Measurements from ENCODE around the gene ARL3. TPM values are rescaled to one million over a fixed set of nuclear protein-coding genes. Genes with fewer than 3 reads are reported as not detected.
"Not testable (repeated sequence)": the region's sequence is repeated elsewhere in the genome, so short reads cannot be mapped to it uniquely, and the experiment has no call there.

ARL3 gene, protein sequence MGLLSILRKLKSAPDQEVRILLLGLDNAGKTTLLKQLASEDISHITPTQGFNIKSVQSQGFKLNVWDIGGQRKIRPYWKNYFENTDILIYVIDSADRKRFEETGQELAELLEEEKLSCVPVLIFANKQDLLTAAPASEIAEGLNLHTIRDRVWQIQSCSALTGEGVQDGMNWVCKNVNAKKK
- total RNA-seq (1 to 10 TPM; 3.6 to 3.8 TPM), polyA plus RNA-seq (1 to 10 TPM; 3.7 to 4.4 (median 3.9) TPM), total RNA-seq (0.98 to 12.4 (median 3.7) reads per million in 6 experiments)

DNA sequence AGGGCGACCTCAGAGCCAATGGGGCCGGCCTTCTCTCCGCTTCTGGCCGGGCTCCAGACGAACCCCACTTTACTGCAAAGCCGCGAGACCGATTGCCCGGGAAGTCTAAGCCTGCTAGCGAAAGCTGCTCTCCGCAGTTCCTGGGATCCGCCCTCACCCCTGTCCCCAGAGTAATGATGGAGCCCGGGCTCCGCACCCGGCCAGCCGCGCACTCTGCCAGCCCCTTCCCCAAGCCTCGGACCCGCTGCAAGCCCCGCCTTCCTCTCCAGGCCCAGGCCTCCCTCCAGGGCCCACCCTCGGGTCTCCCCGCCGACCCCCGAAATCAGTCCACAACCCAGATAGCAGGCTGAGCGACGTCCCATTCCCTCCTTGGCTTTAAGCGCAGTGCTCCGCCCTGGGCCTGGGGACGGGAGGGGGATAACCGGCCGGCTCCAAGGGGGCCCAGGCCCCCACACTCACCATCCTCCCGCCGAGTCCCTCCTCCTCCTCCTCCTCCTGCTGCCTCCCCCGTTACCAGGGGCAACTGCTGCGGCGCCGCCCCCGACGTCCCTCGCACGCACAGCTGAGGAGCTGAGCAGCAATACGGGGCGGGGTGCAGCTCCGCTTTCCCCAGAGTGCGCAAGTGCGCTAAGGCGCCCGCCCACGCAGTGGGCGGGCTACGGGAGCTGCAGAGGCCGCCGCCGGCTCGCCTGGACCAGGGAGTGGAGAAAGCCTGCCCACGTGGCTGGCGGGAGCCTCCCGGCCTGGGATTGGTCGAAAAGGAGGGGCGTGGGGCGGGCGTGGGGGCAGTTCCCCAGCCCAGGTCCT, at the start of gene ARL3:
ARL3 (minus strand) TSS at position 584 of the 807 bp plus-strand sequence; CDS start at position 462, 122 bp downstream.
- Mint-ChIP-seq H3K27ac (peak within 1 kb of the TSS; percentile 44 to 96 (median 91)), H3K4me3 (peak within 1 kb of the TSS; percentile 88 to 97 (median 92)), H3K36me3 (peaks cover 0 to 20% (median 0%) of the 10 kb centered on the region in 3 donors), H3K9me3 (no peaks in the 10 kb centered on the region), H3K4me1 (peaks cover 24 to 57% (median 47%) of the 10 kb centered on the region in 4 donors), H3K27me3 (no peaks in the 10 kb centered on the region)
- POLR2A ChIA-PET, result interaction anchor here (0.5 to 4.5 kb wide), 16 partner anchors 13 to 210 kb away, joined by 3 to 89 read pairs (median 6); partner anchors contain the start of genes CNNM2, TRIM8 and WBP1L
- ATAC-seq (peak; percentile 88 to 90), DNase-seq (peak; percentile 83 to 97 (median 91))

DNA sequence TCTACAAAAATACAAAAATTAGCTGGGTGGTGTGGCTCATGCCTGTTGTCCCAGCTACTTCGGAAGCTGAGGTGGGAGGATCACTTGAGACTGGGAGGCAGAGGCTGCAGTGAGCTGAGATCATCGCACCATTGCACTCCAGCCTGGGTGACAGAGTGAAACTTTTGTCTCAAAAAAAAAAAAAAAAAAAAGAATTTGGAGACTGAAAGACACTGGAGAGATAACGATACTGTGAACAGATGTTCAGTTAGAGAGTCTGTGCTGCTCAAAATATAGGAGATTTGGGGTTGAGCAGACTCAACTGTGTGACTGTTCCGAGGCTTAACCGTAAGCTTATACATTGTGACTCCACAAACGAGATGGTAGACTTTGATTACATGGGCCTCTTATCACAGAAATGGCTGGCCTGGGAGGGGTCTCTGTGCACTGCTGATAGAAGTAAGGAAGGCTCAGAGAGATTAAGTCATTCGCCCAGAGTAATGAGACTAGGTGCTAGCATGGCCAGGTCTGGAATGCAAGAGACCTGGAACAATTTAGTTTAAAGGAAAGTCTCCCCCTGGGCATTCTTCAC, 48.9 kb upstream of the ARL3 start:
- DNase-seq (no peak), ATAC-seq (no peak)
- H3K9me3 Mint-ChIP-seq, result peaks cover 0 to 4% (median 0%) of the 10 kb centered on the region in 9 donors
- H3K4me3 Mint-ChIP-seq, result no peak overlapping the region
- POLR2A ChIA-PET, result interaction anchor here (1.1 kb wide), 1 partner anchor 10 kb away, joined by 3 read pairs; no protein-coding TSS in a partner anchor
- H3K27me3 Mint-ChIP-seq, result no peaks in the 10 kb centered on the region
- peaks cover 0 to 65% (median 19%) of the 10 kb centered on the region in 3 donors for H3K36me3 Mint-ChIP-seq
- H3K4me1 Mint-ChIP-seq, result peaks cover 27 to 61% (median 41%) of the 10 kb centered on the region in 4 donors
- H3K27ac Mint-ChIP-seq, result peak overlapping the region in 1 of 10 donors; percentile 35

GRCh38 chr10:102762401-102763015, 48.3 kb upstream of the ARL3 start:
- POLR2A ChIA-PET, result interaction anchor here (1.1 kb wide), 1 partner anchor 9 kb away, joined by 3 read pairs; no protein-coding TSS in a partner anchor
- H3K4me1 Mint-ChIP-seq, result peaks cover 25 to 56% (median 38%) of the 10 kb centered on the region in 4 donors
- ATAC-seq (no peak), DNase-seq (no peak)
- H3K27ac Mint-ChIP-seq, result peak overlapping the region in 1 of 10 donors; percentile 29
- peaks cover 0 to 60% (median 19%) of the 10 kb centered on the region in 3 donors for H3K36me3 Mint-ChIP-seq
- H3K9me3 Mint-ChIP-seq, result peaks cover 0 to 4% (median 0%) of the 10 kb centered on the region in 9 donors
- H3K27me3 Mint-ChIP-seq, result no peaks in the 10 kb centered on the region
- H3K4me3 Mint-ChIP-seq, result no peak overlapping the region

- DNase-seq (no peak), ATAC-seq (no peak)
- POLR2A ChIA-PET, result no interaction called here
- peaks cover 24 to 55% (median 38%) of the 10 kb centered on the region in 4 donors for H3K4me1 Mint-ChIP-seq
- H3K27me3 Mint-ChIP-seq, result no peaks in the 10 kb centered on the region
- H3K4me3 Mint-ChIP-seq, result no peak overlapping the region
- no peak overlapping the region for H3K27ac Mint-ChIP-seq
- peaks cover 0 to 4% (median 0%) of the 10 kb centered on the region in 9 donors for H3K9me3 Mint-ChIP-seq
- peaks cover 0 to 58% (median 19%) of the 10 kb centered on the region in 3 donors for H3K36me3 Mint-ChIP-seq
Observed at GRCh38 chr10:102761981-102762380, 47.8 kb upstream of the ARL3 start.

DNA sequence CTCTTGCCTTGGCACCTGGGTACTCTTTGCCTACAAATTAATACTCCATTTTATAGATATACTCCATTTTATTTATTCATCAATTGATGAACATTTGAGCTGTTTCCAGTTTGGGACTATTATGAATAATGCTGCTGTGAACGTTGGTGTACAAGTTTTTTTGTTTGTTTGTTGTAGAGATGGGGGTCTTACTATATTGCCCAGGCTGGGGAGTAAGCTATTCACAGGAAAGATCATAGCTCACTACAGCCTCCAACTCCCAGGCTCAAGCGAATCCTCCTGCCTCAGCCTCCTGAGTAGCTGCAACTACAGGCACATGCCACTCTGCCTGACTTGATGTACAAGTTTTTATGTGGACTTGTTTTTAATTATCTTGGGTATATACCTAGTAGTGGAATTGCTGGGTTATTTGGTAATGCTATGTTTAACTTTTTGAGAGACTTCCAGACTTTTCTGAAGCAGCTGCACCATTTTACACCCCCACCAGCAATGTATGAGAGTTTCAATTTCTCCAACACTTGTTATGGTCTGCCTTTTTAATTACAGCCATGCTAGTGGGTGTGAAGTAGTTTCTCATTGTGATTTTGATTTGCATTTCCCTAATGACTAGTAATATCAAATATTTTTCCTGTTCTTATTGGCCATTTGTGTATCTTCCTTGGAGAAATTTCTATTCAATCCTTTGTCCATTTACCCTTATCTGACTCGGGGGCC, 45.5 kb upstream of the ARL3 start:
- Mint-ChIP-seq H3K4me3 (no peak overlapping the region), H3K36me3 (peaks cover 0 to 47% (median 14%) of the 10 kb centered on the region in 3 donors), H3K9me3 (peaks cover 0 to 4% (median 0%) of the 10 kb centered on the region in 9 donors), H3K4me1 (peaks cover 18 to 53% (median 37%) of the 10 kb centered on the region in 4 donors), H3K27ac (peak overlapping the region in 1 of 10 donors; percentile 57), H3K27me3 (no peaks in the 10 kb centered on the region)
- POLR2A ChIA-PET, result no interaction called here
- ATAC-seq, result no peak
- no peak for DNase-seq

DNA sequence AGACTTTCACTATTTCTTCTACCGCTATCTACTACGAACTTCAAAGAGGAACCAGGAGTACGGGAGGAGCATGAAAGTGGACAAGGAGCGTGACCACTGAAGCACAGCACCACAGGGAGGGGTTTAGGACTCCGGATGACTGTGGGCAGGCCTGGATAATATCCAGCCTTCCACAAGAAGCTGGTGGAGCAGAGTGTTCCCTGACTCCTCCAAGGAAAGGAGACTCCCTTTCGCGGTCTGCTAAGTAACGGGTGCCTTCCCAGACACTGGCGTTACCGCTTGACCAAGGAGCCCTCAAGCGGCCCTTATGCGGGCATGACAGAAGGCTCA, 44.7 kb upstream of the ARL3 start:
- Mint-ChIP-seq H3K27ac (peak overlapping the region in 6 of 10 donors; percentile 5 to 80 (median 52)), H3K4me3 (peak overlapping the region in 8 of 10 donors; percentile 16 to 52 (median 31)), H3K4me1 (peaks cover 17 to 46% (median 37%) of the 10 kb centered on the region in 4 donors), H3K36me3 (peaks cover 0 to 41% (median 9%) of the 10 kb centered on the region in 3 donors)
- H3K27me3 Mint-ChIP-seq, DNase-seq, H3K9me3 Mint-ChIP-seq, ATAC-seq, POLR2A ChIA-PET: not testable (repeated sequence)

GRCh38 chr10:102758240-102758932, 44.2 kb upstream of the ARL3 start:
- H3K4me1 Mint-ChIP-seq, result peaks cover 18 to 48% (median 41%) of the 10 kb centered on the region in 4 donors
- no peaks in the 10 kb centered on the region for H3K27me3 Mint-ChIP-seq
- peaks cover 0 to 4% (median 0%) of the 10 kb centered on the region in 9 donors for H3K9me3 Mint-ChIP-seq
- ATAC-seq (no peak), DNase-seq (no peak)
- POLR2A ChIA-PET, result no interaction called here
- peak overlapping the region in 8 of 10 donors; percentile 5 to 80 (median 50) for H3K27ac Mint-ChIP-seq
- H3K36me3 Mint-ChIP-seq, result peaks cover 0 to 36% (median 8%) of the 10 kb centered on the region in 3 donors
- peak overlapping the region in 9 of 10 donors; percentile 7 to 52 (median 30) for H3K4me3 Mint-ChIP-seq

DNA sequence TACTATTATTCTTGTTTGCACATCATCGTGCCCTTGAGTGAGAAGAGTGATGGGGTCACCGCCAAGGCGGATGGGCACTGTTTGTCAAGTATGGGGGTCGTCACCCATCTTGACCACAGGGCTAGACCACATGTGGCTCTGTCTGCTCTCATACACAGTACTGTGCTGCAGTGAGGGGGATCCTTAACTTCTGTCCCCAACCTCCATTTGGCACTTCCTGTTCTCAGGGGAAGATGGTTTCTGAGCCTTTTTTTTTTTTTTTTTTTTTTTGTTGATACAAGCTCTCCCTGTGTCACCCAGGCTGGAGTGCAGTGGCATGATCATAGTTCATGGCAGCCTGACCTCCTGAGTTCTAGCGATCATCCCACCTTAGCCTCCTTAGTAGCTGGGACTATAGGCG, 43.1 kb upstream of the ARL3 start:
- peaks cover 24 to 52% (median 46%) of the 10 kb centered on the region in 4 donors for H3K4me1 Mint-ChIP-seq
- POLR2A ChIA-PET, result interaction anchor here (0.6 to 1.4 kb wide), 4 partner anchors 13 to 1327 kb away, joined by 3 to 5 read pairs (median 4); no protein-coding TSS in a partner anchor
- no peak overlapping the region for H3K4me3 Mint-ChIP-seq

GRCh38 chr10:102753718-102754117, 39.5 kb upstream of the ARL3 start:
- H3K4me3 Mint-ChIP-seq, result peak overlapping the region in 2 of 10 donors; percentile 26
- peaks cover 0 to 17% (median 0%) of the 10 kb centered on the region in 3 donors for H3K36me3 Mint-ChIP-seq
- POLR2A ChIA-PET, result interaction anchor here (1.0 to 2.4 kb wide), 3 partner anchors 9 to 22 kb away, joined by 3 to 12 read pairs (median 4); partner anchors contain the start of gene WBP1L
- no peaks in the 10 kb centered on the region for H3K9me3 Mint-ChIP-seq
- no peak for DNase-seq
- no peaks in the 10 kb centered on the region for H3K27me3 Mint-ChIP-seq
- H3K4me1 Mint-ChIP-seq, result peaks cover 31 to 62% (median 57%) of the 10 kb centered on the region in 4 donors
- no peak for ATAC-seq
- peak overlapping the region in 8 of 10 donors; percentile 27 to 77 (median 60) for H3K27ac Mint-ChIP-seq

More for the DNA sequence above, 43.1 kb upstream of the ARL3 start:
- DNase-seq (no peak), ATAC-seq (no peak)
- no peaks in the 10 kb centered on the region for H3K27me3 Mint-ChIP-seq
- peaks cover 0 to 26% (median 5%) of the 10 kb centered on the region in 3 donors for H3K36me3 Mint-ChIP-seq
- peak overlapping the region in 7 of 10 donors; percentile 19 to 87 (median 51) for H3K27ac Mint-ChIP-seq
- peaks cover 0 to 4% (median 0%) of the 10 kb centered on the region in 9 donors for H3K9me3 Mint-ChIP-seq

DNA sequence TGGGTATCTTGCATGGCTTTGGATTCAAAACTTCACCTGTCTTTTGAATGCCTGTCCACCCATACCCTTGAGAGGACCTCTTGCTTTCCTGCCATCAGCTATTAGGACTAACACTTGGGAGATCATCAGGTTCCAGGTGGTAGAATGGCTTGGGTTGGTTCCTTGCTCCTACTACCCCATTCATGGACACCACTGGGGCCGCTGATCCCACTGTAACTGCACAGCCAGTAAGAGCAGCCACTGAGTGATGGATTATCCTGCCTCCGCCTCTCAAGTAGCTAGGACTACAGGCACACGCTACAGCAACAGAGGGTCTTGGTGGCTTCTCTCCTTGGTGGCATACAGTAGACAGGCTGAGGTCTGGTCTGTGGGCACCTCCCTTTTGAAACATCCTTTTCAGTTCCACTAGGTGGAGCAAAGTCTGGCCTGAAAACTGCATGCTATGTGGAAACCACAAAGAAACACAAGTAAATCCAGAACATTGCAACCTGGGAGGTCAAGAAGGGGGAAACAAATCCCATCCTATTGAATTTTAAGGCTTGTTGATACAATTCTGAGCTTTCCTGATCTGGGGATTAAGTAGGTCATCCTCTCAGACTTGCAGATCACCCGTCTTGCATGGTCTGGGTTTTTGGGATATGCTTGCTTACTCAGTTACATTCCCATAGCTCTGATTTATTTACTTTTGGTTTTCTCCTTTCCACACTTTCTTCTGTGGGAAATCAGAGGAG, 38.9 kb upstream of the ARL3 start:
- Mint-ChIP-seq H3K36me3 (peaks cover 0 to 21% (median 0%) of the 10 kb centered on the region in 3 donors), H3K4me3 (peak overlapping the region in 8 of 10 donors; percentile 6 to 57 (median 18)), H3K4me1 (peaks cover 30 to 62% (median 57%) of the 10 kb centered on the region in 4 donors), H3K27ac (peak overlapping the region; percentile 9 to 80 (median 68)), H3K9me3 (no peaks in the 10 kb centered on the region), H3K27me3 (no peaks in the 10 kb centered on the region)
- ATAC-seq (peak; percentile 82 to 86), DNase-seq (peak in 2 of 10 donors; percentile 37 to 38)
- POLR2A ChIA-PET, result interaction anchor here (0.6 to 2.4 kb wide), 4 partner anchors 10 to 917 kb away, joined by 3 to 12 read pairs (median 6); partner anchors contain the start of gene WBP1L
